Endothelial cell of hepatic sinusoid (primary cell): ENCODE measurements around the gene AGTPBP1.
"Not testable (repeated sequence)": the region's sequence is repeated elsewhere in the genome, so short reads cannot be mapped to it uniquely, and the experiment has no call there.

Experiments used
- in situ Hi-C: cut with HindIII; loops from 2 replicates; pipeline ENCODE4 v1.10.0; 2017; ENCODE audit warnings: low sequenced_read_pairs

Gene AGTPBP1

DNA sequence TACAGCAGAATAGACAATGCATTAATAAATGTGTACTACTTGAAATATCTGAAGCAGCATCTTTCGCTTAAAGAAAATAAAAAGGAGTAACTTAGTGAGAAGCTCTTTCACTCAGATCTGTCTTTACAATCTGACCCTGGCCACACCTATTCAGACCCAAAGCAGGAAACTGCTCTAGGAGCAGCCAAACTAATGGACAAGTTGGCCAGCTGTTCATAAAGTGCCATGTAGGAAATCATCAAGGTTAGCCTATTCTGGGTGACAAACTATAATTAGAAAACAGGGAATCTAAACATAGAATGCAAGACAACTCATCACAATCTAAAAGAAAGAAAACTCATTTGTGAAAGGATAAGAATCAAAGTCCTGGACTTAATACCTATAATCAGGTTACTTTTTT is 101.3 kb downstream of the AGTPBP1 start:
- in situ Hi-C loops, result no loop called here

DNA sequence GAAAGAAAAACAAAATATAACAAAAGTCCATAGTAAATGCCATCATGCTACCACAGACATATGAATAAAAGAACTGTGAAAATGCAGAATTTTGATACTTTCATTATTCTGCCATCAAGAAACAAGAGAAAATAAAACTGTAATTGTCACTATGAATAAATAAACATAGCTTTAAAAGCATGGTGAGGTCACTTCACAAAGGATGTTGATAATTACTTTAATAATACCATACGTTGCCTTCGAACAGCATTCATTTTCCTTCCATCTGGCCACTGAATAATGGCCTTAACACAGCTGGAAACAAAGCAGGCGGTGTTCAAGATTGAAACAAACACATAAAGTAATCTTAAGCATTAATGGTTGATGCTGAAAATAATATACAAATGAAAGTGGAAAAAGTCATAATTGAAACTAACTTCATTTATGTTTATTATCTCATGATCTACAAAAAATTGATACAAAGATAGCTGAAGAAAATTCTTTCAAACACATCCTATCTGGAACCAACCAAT is 102.0 kb downstream of the AGTPBP1 start:
- in situ Hi-C loops, result no loop called here

DNA sequence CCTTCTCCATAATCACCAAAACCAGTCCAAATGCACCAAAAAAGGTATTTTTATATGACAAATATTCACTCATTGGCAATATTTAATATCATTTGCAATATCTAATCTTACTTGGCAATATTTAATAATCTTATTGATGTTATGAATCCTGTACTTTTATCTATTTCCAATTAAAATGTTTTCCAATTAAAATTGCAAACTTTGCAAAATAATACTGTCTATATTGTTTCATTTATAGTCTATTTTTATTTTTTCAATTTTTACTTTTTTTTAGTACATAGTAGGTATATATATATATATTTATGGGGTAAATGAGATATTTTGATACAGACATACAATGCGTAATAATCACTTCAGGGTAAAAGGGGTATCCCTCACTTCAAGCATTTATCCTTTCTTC is 109.9 kb downstream of the AGTPBP1 start:
- in situ Hi-C loops, result no loop called here

DNA sequence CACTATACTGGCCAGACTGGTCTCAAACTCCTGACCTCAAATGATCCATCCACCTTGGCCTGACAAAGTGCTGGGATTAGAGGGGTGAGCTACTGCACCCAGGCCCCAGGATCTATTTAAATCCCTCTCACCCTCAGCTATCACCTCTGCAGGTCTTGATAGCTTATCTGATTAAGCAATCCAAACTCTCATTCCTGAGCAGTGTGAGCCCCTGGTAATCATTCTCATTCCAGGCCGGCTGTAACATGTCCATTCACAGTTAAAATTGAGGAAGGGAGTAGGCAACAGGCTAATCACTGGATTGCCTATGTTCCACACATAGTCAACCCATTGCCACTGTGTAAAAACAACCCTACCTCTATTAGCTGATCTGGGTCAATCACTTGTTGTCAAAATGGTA is 111.1 kb downstream of the AGTPBP1 start:
- in situ Hi-C loops, result no loop called here

DNA sequence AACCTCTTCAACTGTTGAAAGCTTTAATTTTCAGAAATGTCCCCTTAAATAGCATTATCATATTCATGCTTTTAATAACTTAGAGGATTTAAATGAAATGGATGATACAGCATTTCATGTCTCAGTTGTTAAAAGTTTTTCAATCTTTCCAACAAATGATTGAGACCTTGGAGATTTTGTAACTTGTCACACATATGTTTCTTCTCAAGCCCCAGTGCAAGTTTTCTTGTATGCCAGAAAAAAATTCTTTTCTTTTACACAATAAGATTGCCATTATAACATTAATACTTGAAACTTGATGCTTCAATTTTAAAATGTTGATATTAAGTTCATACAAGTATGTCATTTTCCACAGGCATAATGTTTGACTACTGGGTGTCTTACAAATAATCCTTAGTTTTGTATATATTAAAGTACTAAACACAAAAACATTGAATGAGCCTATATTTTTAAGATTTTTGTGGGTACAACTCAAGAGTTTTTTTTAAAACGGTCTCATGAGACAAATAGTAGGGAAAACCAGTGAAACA is 124.5 kb downstream of the AGTPBP1 start:
- in situ Hi-C loops, result no loop called here

DNA sequence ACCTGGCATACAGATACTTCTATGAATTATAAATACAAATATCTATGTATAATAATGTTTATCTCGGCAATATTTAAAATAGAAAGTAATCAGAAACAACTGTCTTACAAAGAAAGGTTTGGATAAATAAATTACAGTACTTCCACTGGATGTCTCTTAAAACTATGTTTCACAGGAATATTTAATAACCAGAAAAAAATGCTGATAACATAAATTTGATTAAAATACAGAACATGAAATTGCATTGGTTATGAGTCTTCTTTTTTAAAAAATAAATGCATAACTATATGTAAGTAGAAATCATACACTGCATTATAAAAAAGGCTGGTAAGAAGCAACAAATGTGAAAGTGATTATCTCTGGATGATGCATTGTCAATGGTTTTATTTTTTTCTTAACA is 126.0 kb downstream of the AGTPBP1 start:
- in situ Hi-C loops, result no loop called here

DNA sequence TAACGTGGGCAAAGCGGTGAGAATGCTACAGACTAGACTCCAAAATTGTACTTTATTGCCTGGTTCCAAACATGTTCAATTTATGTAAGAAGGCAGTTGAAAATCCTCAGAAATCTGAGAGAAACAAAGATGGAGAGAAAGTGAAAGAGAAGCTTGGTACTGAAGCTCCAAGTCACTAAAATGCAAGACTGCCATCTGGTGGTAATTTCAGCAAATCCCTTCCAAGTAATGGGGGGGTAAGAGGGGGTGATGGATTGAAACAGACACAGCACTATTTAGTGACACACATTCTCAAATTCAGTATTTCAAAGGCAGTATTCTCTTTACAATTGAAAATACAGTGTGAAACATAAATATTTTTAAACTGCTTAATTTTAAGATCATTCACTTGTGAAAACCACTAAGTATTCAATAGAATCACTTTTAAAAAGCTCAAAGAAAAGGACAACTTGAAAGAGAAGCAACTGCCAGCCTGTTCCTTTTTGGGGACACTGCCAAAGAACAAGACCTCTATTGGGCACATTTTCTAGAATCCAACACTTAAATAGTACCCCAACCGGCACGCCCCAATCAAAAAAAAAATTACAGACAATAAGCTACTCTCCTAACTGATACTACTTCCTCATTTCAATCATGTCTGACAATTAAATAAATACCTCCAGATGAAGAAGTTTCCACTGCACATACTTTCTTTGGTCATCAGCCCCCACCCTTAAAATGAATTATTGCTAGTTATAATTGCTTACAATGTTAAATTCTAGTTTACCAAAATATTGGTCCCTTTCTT is 131.5 kb downstream of the AGTPBP1 start:
- in situ Hi-C loops, result no loop called here

DNA sequence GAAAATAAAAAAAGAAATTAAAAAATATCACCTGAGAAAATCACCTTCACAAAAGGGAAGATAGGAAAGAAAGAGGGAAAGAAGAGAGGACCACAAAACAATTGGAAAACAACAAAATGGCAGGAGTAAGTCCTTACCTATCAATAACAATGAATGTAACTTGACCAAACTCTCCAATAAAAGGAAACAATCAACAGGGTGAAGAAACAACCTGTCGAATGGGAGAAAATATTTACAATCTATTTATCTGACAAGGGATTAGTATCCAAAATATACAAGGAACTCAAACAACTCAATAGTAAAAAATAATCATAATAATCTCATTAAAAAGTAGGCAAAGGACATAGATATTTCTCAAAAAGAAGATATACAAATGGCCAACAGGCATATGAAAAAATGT is 135.8 kb downstream of the AGTPBP1 start:
- in situ Hi-C loops, result no loop called here

DNA sequence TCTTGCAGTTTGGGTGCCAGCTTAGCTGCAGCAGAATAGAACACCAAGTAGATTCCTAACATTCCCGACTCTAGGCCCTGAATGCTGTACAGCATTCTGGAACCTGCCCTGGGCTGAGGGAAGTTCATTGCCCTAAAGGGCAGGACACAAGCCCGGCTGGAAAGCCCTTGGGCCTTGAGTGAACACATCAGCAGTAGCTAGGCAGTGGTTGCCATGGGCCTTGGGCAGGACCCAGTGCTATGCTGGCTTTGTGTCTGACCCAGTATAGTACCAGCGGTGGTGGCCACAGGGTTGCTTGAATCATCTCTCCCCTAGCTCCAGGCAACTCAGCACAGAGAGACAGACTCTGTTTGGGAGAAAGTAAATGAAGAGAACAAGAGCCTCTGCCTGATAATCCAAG is 137.8 kb downstream of the AGTPBP1 start:
- in situ Hi-C loops, result no loop called here

DNA sequence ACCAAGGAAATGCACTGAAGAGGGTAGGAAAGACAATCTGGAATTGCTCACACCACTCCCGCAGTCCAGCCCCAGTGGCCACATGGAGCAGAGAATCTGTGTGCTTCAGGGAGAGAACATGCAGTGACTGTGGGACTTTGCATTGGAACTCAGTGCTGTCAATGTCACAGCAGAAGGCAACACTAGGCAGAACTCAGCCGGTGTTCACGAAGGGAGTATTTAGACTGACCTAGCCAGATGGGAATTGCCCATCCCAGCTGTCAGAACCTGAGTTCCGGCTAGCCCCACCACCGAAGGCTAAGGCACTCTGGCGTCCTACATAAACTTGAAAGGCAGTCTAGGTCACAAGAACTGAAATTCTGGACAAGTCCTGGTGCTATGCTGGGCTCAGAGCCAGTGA is 139.0 kb downstream of the AGTPBP1 start:
- in situ Hi-C loops, result no loop called here

DNA sequence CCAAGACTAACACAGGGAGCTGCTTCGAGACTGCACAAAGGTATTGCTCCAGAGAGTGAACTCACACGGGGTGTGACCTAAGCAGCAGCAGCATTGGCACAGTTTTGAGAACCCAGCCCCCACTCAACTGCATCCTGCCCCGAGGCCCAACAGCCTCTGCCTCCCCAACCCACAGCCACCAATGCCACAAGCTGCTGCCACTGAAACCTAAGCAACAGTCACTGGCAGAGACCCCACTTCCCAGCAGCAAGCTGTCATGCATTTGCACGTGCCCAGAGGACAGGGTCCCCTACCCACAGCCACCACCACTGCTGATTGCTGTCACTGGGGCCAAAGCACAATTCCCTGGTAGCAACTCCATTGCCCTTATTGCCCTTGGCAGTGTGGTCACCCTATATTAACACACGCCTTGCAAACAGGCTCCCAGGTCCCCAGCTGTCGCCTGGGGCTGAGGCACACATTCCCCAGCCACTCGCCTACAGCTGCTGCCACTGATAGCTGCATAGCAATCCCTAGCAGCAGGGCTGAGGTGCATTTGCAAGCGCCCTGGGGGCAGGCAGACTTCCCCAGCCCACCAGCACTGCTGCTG is 141.0 kb downstream of the AGTPBP1 start:
- in situ Hi-C loops, result no loop called here

DNA sequence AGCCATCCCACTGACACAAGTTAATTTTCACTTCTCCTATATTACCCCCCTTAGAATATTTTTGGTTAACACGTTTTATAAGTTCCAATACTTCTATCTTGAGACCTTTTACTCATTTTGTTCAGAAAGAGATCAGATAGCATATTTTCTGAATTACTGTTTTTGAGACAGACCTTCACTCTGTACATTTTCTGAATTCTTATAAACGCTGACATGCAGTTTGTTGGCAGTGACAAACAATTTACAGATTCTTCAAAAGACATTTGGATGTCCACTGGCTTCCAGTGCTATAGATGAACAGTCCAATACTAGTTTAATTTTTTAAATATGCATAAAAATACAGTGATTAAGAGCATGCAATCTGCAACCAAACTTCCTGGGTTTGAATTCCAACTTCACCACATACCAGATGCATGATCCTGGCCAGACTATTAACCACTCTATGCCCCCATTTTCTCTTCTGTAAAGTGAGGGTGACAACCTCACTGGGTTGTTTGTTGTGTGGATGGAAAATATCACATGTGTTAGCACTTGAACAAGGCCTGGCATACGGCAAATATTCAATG is 142.1 kb downstream of the AGTPBP1 start:
- in situ Hi-C loops, result no loop called here

DNA sequence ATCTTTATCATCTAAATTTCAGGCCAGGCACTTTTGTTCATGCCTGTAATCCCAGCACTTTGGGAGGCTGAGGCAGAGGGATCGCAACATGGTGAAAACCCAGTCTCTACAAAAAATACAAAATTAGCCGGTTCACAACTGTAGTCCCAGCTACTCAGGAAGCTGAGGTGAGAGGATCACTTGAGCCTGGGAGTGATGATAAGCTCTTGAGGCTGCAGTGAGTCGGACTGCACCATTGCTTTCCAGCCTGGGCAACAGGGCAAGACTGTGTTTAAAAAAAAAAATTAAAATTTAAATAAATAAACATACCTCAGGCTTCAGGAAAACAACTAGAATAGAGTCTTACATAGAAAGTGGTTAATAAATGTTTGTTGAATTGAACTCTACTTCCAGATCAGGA is 147.4 kb downstream of the AGTPBP1 start:
- in situ Hi-C loops, result no loop called here

DNA sequence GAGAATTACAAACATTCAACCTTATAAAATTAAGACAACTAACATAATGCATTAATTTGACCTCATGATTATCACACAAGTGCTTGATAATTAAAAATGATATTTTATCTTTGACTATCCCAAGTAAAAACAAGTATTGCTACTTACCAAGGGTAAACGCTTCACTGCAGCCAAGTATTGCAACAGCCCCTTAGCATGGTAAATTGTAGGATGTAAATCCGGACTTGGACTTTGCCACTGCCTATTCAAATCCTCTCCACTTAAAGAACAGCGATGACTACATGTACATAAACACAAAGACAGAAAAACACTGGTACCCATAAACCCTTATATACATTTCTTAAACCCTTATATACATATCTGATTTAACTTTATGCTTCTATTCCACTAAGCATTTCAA is 155.1 kb downstream of the AGTPBP1 start:
- in situ Hi-C loops, result no loop called here

DNA sequence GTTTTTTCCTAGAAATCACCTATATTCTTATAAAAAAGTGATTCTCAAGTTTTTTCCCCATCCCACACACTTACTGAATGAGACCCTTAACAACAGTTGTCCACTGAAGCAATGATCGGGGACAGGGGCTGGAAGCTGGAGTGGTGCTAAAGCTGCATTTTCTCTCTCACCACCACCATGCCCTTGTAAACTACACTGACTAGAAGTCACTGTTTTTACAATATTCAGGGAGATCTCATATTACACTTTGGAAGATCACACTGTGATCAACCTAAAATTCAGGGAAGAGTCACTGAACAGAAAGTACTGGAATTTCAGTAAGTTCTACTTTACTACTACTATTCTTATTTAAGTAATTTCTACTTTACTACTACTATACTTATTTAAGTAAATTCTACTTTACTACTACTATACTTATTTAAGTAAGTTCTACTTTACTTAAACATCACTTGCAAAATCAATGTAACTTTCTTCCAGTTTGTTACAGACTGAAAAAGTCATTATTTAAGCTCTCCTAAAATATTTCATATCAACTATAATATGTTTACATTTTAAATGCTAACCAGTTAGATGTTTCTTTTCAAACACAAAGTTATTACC is 164.3 kb downstream of the AGTPBP1 start:
- in situ Hi-C loops, result no loop called here

DNA sequence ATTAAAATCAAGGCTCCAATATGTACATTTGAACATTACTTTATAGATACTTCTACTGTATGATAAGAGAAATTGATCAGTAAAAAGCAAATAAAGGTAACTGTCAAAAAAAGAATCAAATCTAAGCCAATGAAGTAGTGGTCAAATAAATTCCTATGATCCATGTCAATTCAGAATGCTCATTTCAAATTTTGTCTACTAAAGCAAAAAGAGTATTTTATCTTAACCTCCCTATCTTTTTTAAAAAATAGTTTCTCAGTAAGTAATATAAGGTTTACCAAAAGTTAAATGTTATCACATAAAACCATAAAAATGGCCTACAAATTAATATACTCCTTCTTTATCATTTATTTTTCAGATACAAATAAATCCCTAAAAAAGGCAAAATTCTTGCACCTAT is 165.9 kb downstream of the AGTPBP1 start:
- in situ Hi-C loops, result no loop called here

DNA sequence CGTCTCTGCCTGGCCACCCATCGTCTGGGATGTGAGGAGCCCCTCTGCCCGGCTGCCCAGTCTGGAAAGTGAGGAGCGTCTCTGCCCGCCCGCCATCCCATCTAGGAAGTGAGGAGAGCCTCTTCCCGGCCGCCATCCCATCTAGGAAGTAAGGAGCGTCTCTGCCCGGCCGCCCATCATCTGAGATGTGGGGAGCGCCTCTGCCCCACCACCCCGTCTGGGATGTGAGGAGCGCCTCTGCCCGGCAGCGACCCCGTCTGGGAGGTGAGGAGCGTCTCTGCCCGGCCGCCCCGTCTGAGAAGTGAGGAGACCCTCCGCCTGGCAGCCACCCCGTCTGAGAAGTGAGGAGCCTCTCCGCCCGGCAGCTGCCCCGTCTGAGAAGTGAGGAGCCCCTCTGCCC is 168.2 kb downstream of the AGTPBP1 start:
- in situ Hi-C loops, result not testable (repeated sequence)

DNA sequence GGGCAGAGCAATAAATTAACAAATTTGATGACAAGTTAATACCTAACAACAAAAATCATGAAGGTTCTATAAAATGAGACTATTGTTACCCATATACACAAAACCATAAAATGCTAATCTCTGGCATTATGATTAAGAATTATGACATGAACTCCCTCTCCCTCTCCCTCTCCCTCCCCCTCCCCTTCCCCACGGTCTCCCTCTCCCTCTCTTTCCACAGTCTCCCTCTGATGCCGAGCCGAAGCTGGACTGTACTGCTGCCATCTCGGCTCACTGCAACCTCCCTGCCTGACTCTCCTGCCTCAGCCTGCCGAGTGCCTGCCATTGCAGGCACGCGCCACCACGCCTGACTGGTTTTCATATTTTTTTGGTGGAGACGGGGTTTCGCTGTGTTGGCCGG is 168.8 kb downstream of the AGTPBP1 start:
- in situ Hi-C loops, result not testable (repeated sequence)

DNA sequence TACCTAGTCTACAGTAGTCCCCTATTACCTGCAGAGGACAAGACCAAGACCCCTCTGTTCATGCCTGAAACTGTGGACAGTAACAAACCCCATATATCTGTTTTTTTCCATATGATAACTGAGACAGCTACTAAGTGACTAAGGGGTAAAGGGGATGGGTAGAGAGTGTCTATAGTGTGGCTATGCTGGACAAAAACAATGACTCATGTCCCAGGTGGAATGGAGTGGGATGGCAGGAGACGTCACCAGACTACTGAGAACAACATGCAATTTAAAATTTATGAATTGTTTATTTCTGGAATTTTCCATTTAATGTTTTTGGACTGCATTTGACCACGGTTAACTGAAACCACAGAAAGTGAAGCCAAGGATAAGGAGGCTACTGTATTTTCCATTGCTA is 171.8 kb downstream of the AGTPBP1 start:
- in situ Hi-C loops, result no loop called here

DNA sequence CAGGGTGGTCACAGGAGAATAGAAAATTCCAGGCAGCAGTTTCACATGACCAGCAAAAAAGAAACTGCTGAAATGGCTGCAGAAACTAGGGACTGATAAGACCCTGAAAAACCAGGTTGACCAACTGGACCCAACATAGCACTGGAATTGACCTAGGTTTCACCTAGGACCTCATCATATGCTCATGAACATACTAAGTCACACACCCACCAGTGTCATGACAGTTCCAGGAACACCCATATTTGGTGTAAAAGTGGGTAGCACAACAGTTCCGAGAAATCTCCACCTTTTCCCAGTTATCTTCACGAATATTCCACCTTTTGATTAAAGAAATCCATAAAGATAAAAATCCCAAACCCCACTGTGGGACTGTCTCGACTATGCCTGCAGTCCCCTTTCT is 182.2 kb downstream of the AGTPBP1 start:
- in situ Hi-C loops, result no loop called here

DNA sequence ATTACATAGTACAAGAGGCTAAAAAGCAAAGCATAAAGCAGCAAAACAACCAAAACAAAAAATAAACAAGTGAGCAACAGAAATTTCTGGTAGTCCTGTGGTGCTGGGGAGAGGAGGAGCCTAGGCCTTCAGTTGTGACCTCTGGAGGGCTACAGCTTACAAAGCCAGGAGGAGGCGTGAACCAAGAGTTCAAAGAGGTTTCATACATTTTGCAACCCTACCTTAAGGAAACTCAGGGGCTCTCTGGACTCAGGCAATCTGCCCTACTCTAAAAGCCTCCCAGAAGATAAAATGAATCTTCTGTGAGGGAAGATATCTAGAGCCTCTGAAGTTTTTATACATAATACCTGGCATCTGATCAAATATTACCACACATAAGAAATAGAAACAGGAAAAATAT is 187.4 kb downstream of the AGTPBP1 start:
- in situ Hi-C loops, result no loop called here

DNA sequence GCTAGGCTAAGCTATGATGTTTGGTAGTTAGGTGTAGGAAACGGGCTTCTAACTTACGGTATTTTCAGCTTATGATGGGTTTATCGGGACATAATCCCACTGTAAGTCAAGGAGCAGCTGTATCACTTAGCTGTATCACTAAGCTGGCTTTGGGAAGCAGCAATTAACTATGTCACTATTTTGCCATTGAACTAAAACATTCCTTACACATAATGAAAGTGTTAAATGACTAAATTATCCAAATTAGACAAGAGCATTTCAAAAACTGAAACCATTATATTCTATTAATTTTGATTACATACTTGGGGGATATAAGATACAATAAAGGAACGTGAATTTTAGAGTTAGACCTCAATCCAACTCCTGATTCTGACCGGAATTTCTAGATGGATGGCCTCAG is 188.3 kb downstream of the AGTPBP1 start:
- in situ Hi-C loops, result no loop called here
